IMR-90 (cell line): ENCODE measurements around the gene TMEM38B. TPM values are rescaled to one million over a fixed set of nuclear protein-coding genes. Genes with fewer than 3 reads are reported as not detected.

ENCODE experiments used
- ATAC-seq: fragments of 200-7000 bp; cut with Tn5 transposase; 2 replicates; pipeline ENCODE4 v1.9.1; 2020; ENCODE audit warnings: low read depth, mild to moderate bottlenecking, moderate library complexity
- BruUV-seq: library from RNA; stranded (reverse); fragments of 400-500 nt; replicated peaks from 2 replicates; lab custom pipeline; 2021; lab: Mats Ljungman, UMichigan
- CTCF ChIA-PET: fragments of 300-600 bp; formaldehyde crosslinking; extraction: SDS; loops from one replicate; lab custom pipeline; 2021; ENCODE audit warnings: antibody characterized with exemption; lab: Yijun Ruan, JAX
- POLR2A ChIA-PET: fragments of 300-600 bp; sonication (Branson Sonifier 250); formaldehyde crosslinking; loops from one replicate; lab custom pipeline; 2022; ENCODE audit warnings: antibody characterized with exemption; ENCODE audit not compliant: unreplicated experiment; lab: Charles Lee
- DNase-seq: peaks from one replicate; pipeline ENCODE4 v3.0.0; 2013
- H2AFZ ChIP-seq: replicated peaks from 2 replicates; pipeline ENCODE3; 2013; ENCODE audit warnings: low read length, mild to moderate bottlenecking; ENCODE audit not compliant: poor library complexity
- H2AK5ac ChIP-seq: 2 replicates; pipeline ENCODE4 v1.6.1; 2013; ENCODE audit warnings: low read depth, low read length, inconsistent platforms
- H2AK9ac ChIP-seq: replicated peaks from 2 replicates; pipeline ENCODE3; 2013; ENCODE audit warnings: mild to moderate bottlenecking, low read depth, low read length, moderate library complexity; ENCODE audit not compliant: poor library complexity
- H2BK120ac ChIP-seq: 2 replicates; pipeline ENCODE4 v1.6.1; 2013; ENCODE audit warnings: low read depth, low read length, inconsistent platforms
- H2BK15ac ChIP-seq: 3 replicates; pipeline ENCODE4 v1.6.1; 2013; ENCODE audit warnings: low read depth, low read length, inconsistent platforms
- H2BK20ac ChIP-seq: 2 replicates; pipeline ENCODE4 v1.6.1; 2013; ENCODE audit warnings: low read depth, mild to moderate bottlenecking, inconsistent platforms, low read length, moderate library complexity
- H2BK5ac ChIP-seq: 2 replicates; pipeline ENCODE4 v1.6.1; 2013; ENCODE audit warnings: mild to moderate bottlenecking, low read depth, low read length, inconsistent platforms; ENCODE audit not compliant: poor library complexity, severe bottlenecking
- H3K14ac ChIP-seq: replicated peaks from 2 replicates; pipeline ENCODE4 v1.6.1; 2013; ENCODE audit warnings: low read depth, low read length, inconsistent platforms
- H3K18ac ChIP-seq: 2 replicates; pipeline ENCODE4 v1.6.1; 2013; ENCODE audit warnings: low read depth, low read length, control low read depth
- H3K23ac ChIP-seq: 2 replicates; pipeline ENCODE4 v1.6.1; 2013; ENCODE audit warnings: low read depth, low read length, inconsistent platforms
- H3K27ac ChIP-seq: 2 replicates; pipeline ENCODE4 v1.5.1; 2013; ENCODE audit warnings: mild to moderate bottlenecking, control low read depth, low read length; ENCODE audit not compliant: insufficient read depth
- H3K27me3 ChIP-seq: 2 replicates; pipeline ENCODE4 v1.6.1; 2013; ENCODE audit warnings: low read length; ENCODE audit not compliant: control insufficient read depth, insufficient read depth
- H3K36me3 ChIP-seq: 2 replicates; pipeline ENCODE4 v1.6.1; 2013; ENCODE audit warnings: low read length, mixed read lengths; ENCODE audit not compliant: control insufficient read depth, insufficient read depth
- H3K4ac ChIP-seq: 2 replicates; pipeline ENCODE4 v1.6.1; 2013; ENCODE audit warnings: low read depth, low read length, inconsistent platforms
- H3K4me1 ChIP-seq: 2 replicates; pipeline ENCODE4 v1.6.1; 2013; ENCODE audit warnings: low read length, mixed read lengths; ENCODE audit not compliant: control insufficient read depth, insufficient read depth
- H3K4me2 ChIP-seq: 2 replicates; pipeline ENCODE4 v1.6.1; 2013; ENCODE audit warnings: low read depth, mild to moderate bottlenecking, control low read depth, low read length, moderate library complexity
- H3K4me3 ChIP-seq: 2 replicates; pipeline ENCODE4 v1.5.1; 2013; ENCODE audit warnings: low read depth, mild to moderate bottlenecking, control low read depth, low read length, moderate library complexity; ENCODE audit not compliant: insufficient read depth
- H3K56ac ChIP-seq: 2 replicates; pipeline ENCODE4 v1.6.1; 2013; ENCODE audit warnings: low read length, inconsistent platforms; ENCODE audit not compliant: insufficient read depth; ENCODE audit errors: extremely low read depth
- H3K79me1 ChIP-seq, 2 experiments: 2 replicates each; pipeline ENCODE4 v1.6.1; 2013; ENCODE audit warnings: low read length in 2 of 2, inconsistent platforms in 1 of 2, low read depth in 1 of 2
- H3K9ac ChIP-seq: 2 replicates; pipeline ENCODE4 v1.6.1; 2013; ENCODE audit warnings: low read depth, low read length, control low read depth
- H3K9me1 ChIP-seq: 2 replicates; pipeline ENCODE4 v1.6.1; 2013; ENCODE audit warnings: low read length, inconsistent platforms; ENCODE audit not compliant: insufficient read depth
- H3K9me3 ChIP-seq: 2 replicates; pipeline ENCODE4 v1.6.1; 2013; ENCODE audit warnings: low read length; ENCODE audit not compliant: control insufficient read depth, insufficient read depth
- H4K20me1 ChIP-seq: 2 replicates; pipeline ENCODE4 v1.6.1; 2013; ENCODE audit warnings: low read length, inconsistent platforms; ENCODE audit not compliant: insufficient read depth
- H4K5ac ChIP-seq: 2 replicates; pipeline ENCODE4 v1.6.1; 2013; ENCODE audit warnings: mild to moderate bottlenecking, low read depth, low read length, control low read depth
- H4K8ac ChIP-seq, 2 experiments: 2 replicates each; pipeline ENCODE4 v1.6.1; 2013; ENCODE audit warnings: low read depth in 2 of 2, low read length in 2 of 2, control low read depth in 1 of 2, inconsistent platforms in 1 of 2
- H4K91ac ChIP-seq: 2 replicates; pipeline ENCODE4 v1.6.1; 2013; ENCODE audit warnings: low read depth, low read length, inconsistent platforms; ENCODE audit not compliant: insufficient read depth
- CTCF ChIP-seq: conservative IDR thresholded peaks from 2 replicates; pipeline ENCODE4 v1.5.1; 2012; ENCODE audit warnings: mild to moderate bottlenecking, low read depth, low read length, improper control_type of control experiment
- MAFK ChIP-seq: IDR thresholded peaks from 2 replicates; pipeline ENCODE4 v1.6.1; 2012; ENCODE audit warnings: low read depth, low read length, improper control_type of control experiment
- MXI1 ChIP-seq: IDR thresholded peaks from 2 replicates; pipeline ENCODE4 v1.6.1; 2012; ENCODE audit warnings: low read depth, mild to moderate bottlenecking, low read length, moderate library complexity, borderline replicate concordance
- NFE2L2 ChIP-seq: fragments of 150-350 bp; IDR thresholded peaks from 2 replicates; pipeline ENCODE4 v1.6.1; 2016; ENCODE audit warnings: low read depth, mild to moderate bottlenecking, low read length
- WGBS, 2 experiments: methylation state at CpG; one replicate each; pipeline versions ENCODE4 v1.1.5 to v1.1.7; 2013; ENCODE audit warnings: missing lambda C conversion rate in 2 of 2; ENCODE audit not compliant: insufficient read length in 1 of 2; ENCODE audit errors: extremely low coverage in 2 of 2; 5-methylcytosine and 5-hydroxymethylcytosine counted together
- dilution Hi-C: fragments of 300-500 bp; cut with HindIII; formaldehyde crosslinking; loops from one replicate; pipeline ENCODE4 v1.14.3; 2018; ENCODE audit warnings: low sequenced_read_pairs; ENCODE audit not compliant: unreplicated experiment
- in situ Hi-C: fragments of 300-500 bp; cut with MboI; formaldehyde crosslinking; loops from 3 replicates; pipeline ENCODE4 v1.14.3; 2019; ENCODE audit warnings: low sequenced_read_pairs, inconsistent platforms, mixed read lengths
- intact Hi-C: fragments of 100-400 bp; cut with micrococcal nuclease; formaldehyde crosslinking; loops from 2 replicates; pipeline ENCODE4 v1.10.0; 2022
- polyA plus RNA-seq, 3 experiments: library from polyadenylated mRNA; depleted of rRNA; stranded (reverse); fragments of >200 nt; gene quantifications; 2 replicates each; pipeline ENCODE4 v1.2.3, GENCODE V29; 2012; ENCODE audit warnings: low replicate concordance in 1 of 3
- total RNA-seq: library from RNA; depleted of rRNA; stranded (reverse); fragments of >200 nt; gene quantifications from 2 replicates; pipeline ENCODE4 v1.2.3, GENCODE V29; 2012

The TMEM38B gene
- total and polyA plus RNA-seq, 2 of the 4 experiments (the other 2 are of a cell fraction) = 3.3 to 11.5 TPM

- 0 out of 2 replicates have a peak, but pooled peaks cover 3% of the 10 kb centered on the region for H3K9me1 ChIP-seq
- no peaks in the 10 kb centered on the region for H3K79me1 ChIP-seq
- H3K4me1 ChIP-seq = no peaks in the 10 kb centered on the region
- no peak overlapping the region for H2BK5ac ChIP-seq
- no peak overlapping the region for H2BK120ac ChIP-seq
- no TSS peak for BruUV-seq
- no peak overlapping the region for H2BK15ac ChIP-seq
- H4K20me1 ChIP-seq = no peaks in the 10 kb centered on the region
- no peak overlapping the region for H3K9ac ChIP-seq
- H3K18ac ChIP-seq = no peak overlapping the region
- no peaks in the 10 kb centered on the region for H3K27me3 ChIP-seq
- H4K5ac ChIP-seq = no peak overlapping the region
- H3K4me3 ChIP-seq = no peak overlapping the region
- no peaks in the 10 kb centered on the region for H3K36me3 ChIP-seq
- DNase-seq = no peak
- no peak overlapping the region for H2AK5ac ChIP-seq
- no peak for ATAC-seq
- H4K91ac ChIP-seq = no peak overlapping the region
- intact Hi-C loops = no loop called here
- ChIA-PET POLR2A (no interaction called here), CTCF (no interaction called here)
- no peak overlapping the region for H3K27ac ChIP-seq
- dilution Hi-C loops = no loop called here
- H4K8ac ChIP-seq = no peak overlapping the region
- WGBS, 2 experiments = no CpG with 5 or more reads among the region's 2 CpGs
- no peak overlapping the region for H3K14ac ChIP-seq
- H3K56ac ChIP-seq = no peak overlapping the region
- H2AK9ac ChIP-seq = no peak overlapping the region
- H3K4ac ChIP-seq = no peak overlapping the region
- no peak overlapping the region for H3K23ac ChIP-seq
- no peak overlapping the region for H2BK20ac ChIP-seq
- no peak overlapping the region for H2AFZ ChIP-seq
- no peak overlapping the region for H3K4me2 ChIP-seq
- no peaks in the 10 kb centered on the region for H3K9me3 ChIP-seq
- TF ChIP-seq MXI1 (no peak), MAFK (no peak), NFE2L2 (no peak), CTCF (no peak)
- in situ Hi-C loops = no loop called here
Observed at GRCh38 chr9:105714020-105714331, 19.6 kb downstream of the TMEM38B start.
